Fibroblast of lung (primary cell): ENCODE measurements around the gene PAK6.

ENCODE experiments used
- EZH2 ChIP-seq: IDR thresholded peaks from 2 replicates; pipeline ENCODE4 v1.5.1; 2012; ENCODE audit warnings: low read length, control low read depth, mild to moderate bottlenecking; ENCODE audit errors: missing control alignments
- TF ChIP-seq, protein P1 (sequence below), 2 donors: IDR thresholded peaks in 1 of 2; conservative IDR thresholded peaks in 1 of 2; 1 replicate in 1 of 2; 2 replicates in 1 of 2; pipeline ENCODE4 v1.5.1; 2011 to 2012; ENCODE audit warnings: low read length in 2 of 2, control low read depth in 1 of 2, inconsistent platforms in 1 of 2, low read depth in 1 of 2, mild to moderate bottlenecking in 1 of 2

DNA sequence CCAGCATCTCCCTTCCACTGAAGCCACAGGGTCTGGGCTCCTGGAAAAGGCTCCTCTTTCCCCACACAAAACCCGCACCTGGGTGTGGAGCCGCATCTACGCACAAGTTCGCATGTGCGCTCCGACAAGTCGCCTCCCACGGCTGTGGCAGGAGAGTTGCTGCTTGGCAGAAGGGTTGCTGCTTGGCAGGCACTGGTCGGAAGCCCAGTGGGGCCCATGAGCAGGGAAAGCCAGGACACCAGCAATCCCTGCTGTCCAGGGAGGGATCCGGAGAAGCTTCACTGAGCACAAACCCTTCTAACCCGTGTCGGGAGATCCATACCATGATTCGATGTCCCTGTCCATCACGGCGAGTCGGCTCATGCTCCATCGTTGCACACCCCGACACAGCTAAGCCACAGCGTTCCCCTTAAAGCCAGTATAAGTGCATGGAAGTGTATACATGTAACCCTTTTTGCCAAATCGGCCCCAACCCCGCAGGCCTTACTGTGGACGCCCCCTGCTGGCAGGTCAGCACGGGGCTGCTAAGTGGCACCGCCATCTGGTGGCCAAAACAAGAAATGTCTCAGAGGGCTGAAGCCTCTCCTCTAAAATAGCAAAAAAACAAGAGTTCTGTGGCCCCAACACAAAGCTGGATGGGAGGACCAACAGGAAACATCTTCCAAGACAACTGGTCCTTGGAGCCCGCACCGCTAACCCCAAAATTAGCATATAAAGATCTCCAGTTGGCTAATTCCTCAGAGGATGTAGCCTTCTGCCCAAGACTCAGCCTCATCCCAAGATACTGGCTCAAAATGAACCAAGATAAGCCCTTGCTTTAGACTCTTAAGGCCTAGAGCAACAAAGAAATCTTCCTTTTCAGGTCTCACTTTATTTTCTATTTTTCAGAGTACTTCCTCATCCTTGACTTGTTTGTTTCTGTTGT lies 35.7 kb downstream of the PAK6 start:
- TF ChIP-seq, protein P1, sequence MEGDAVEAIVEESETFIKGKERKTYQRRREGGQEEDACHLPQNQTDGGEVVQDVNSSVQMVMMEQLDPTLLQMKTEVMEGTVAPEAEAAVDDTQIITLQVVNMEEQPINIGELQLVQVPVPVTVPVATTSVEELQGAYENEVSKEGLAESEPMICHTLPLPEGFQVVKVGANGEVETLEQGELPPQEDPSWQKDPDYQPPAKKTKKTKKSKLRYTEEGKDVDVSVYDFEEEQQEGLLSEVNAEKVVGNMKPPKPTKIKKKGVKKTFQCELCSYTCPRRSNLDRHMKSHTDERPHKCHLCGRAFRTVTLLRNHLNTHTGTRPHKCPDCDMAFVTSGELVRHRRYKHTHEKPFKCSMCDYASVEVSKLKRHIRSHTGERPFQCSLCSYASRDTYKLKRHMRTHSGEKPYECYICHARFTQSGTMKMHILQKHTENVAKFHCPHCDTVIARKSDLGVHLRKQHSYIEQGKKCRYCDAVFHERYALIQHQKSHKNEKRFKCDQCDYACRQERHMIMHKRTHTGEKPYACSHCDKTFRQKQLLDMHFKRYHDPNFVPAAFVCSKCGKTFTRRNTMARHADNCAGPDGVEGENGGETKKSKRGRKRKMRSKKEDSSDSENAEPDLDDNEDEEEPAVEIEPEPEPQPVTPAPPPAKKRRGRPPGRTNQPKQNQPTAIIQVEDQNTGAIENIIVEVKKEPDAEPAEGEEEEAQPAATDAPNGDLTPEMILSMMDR (conservative IDR thresholded peaks at IDR 0.05 in 1 of 2, IDR thresholded peaks at IDR 0.05 in 1 of 2; ENCODE audit: low read depth in 1 of 2, low read length in 2 of 2): peak; percentile 100
- TF ChIP-seq EZH2: no peak
